ENCODE data around the gene GBE1.

Gene GBE1

GRCh38 chr3:81702126-81702525, 59.3 kb downstream of the GBE1 start:
- in situ Hi-C loops (cut with MboI; ENCODE audit: low sequenced_read_pairs) = no loop called here

- in situ Hi-C loops (cut with MboI; ENCODE audit: low sequenced_read_pairs) = no loop called here
These were observed 61.7 kb downstream of the GBE1 start for GRCh38 chr3:81699536-81700320.

- in situ Hi-C loops (cut with MboI; ENCODE audit: low sequenced_read_pairs) = no loop called here
These were observed 65.4 kb downstream of the GBE1 start for GRCh38 chr3:81696090-81696489.

- in situ Hi-C loops (cut with MboI; ENCODE audit: low sequenced_read_pairs) = no loop called here
These were observed 66.1 kb downstream of the GBE1 start for GRCh38 chr3:81695302-81695701.

- in situ Hi-C loops (cut with MboI; ENCODE audit: low sequenced_read_pairs) = no loop called here
These were observed 66.8 kb downstream of the GBE1 start for GRCh38 chr3:81694662-81695061.

GRCh38 chr3:81692766-81693165, 68.7 kb downstream of the GBE1 start:
- in situ Hi-C loops (cut with MboI; ENCODE audit: low sequenced_read_pairs) = no loop called here

- in situ Hi-C loops (cut with MboI; ENCODE audit: low sequenced_read_pairs) = no loop called here
These were observed 71.8 kb downstream of the GBE1 start for GRCh38 chr3:81689617-81690016.

- in situ Hi-C loops (cut with MboI; ENCODE audit: low sequenced_read_pairs) = no loop called here
These were observed 76.6 kb downstream of the GBE1 start for GRCh38 chr3:81684751-81685395.

- in situ Hi-C loops (cut with MboI; ENCODE audit: low sequenced_read_pairs) = no loop called here
These were observed 84.6 kb downstream of the GBE1 start for GRCh38 chr3:81676706-81677456.

- in situ Hi-C loops (cut with MboI; ENCODE audit: low sequenced_read_pairs) = no loop called here
These were observed 86.8 kb downstream of the GBE1 start for GRCh38 chr3:81674690-81675089.

GRCh38 chr3:81668283-81668682, 93.2 kb downstream of the GBE1 start:
- in situ Hi-C loops (cut with MboI; ENCODE audit: low sequenced_read_pairs) = no loop called here

- in situ Hi-C loops (cut with MboI; ENCODE audit: low sequenced_read_pairs) = no loop called here
These were observed 94.8 kb downstream of the GBE1 start for GRCh38 chr3:81666502-81667121.

GRCh38 chr3:81663114-81663513, 98.3 kb downstream of the GBE1 start:
- in situ Hi-C loops (cut with MboI; ENCODE audit: low sequenced_read_pairs) = no loop called here

GRCh38 chr3:81660036-81660435, 101.4 kb downstream of the GBE1 start:
- in situ Hi-C loops (cut with MboI; ENCODE audit: low sequenced_read_pairs) = no loop called here

GRCh38 chr3:81658322-81658997, 103.0 kb downstream of the GBE1 start:
- in situ Hi-C loops (cut with MboI; ENCODE audit: low sequenced_read_pairs) = no loop called here

- in situ Hi-C loops (cut with MboI; ENCODE audit: low sequenced_read_pairs) = no loop called here
These were observed 110.3 kb downstream of the GBE1 start for GRCh38 chr3:81651139-81651538.

GRCh38 chr3:81650187-81650586, 111.3 kb downstream of the GBE1 start:
- in situ Hi-C loops (cut with MboI; ENCODE audit: low sequenced_read_pairs) = no loop called here

GRCh38 chr3:81645248-81645647, 116.2 kb downstream of the GBE1 start:
- in situ Hi-C loops (cut with MboI; ENCODE audit: low sequenced_read_pairs) = no loop called here

- in situ Hi-C loops (cut with MboI; ENCODE audit: low sequenced_read_pairs) = no loop called here
These were observed 117.7 kb downstream of the GBE1 start for GRCh38 chr3:81643721-81644120.

GRCh38 chr3:81638480-81638879, 123.0 kb downstream of the GBE1 start:
- in situ Hi-C loops (cut with MboI; ENCODE audit: low sequenced_read_pairs) = no loop called here

- in situ Hi-C loops (cut with MboI; ENCODE audit: low sequenced_read_pairs) = no loop called here
These were observed 128.8 kb downstream of the GBE1 start for GRCh38 chr3:81632659-81633058.

Data from HL-60/S4 treated with retinoic acid at 250 ng/mL for 4 days and 3 days (cell line).